ENCODE results near the gene PARP12.

- no peak for TF ChIP-seq ZEB2 (IDR thresholded peaks at IDR 0.05)
- TF ChIP-seq BACH1 (tag; IDR thresholded peaks at IDR 0.05), result no peak
- no peak for TF ChIP-seq CHD4 (IDR thresholded peaks at IDR 0.05; ENCODE audit: insufficient read depth, insufficient replicate concordance, low read depth, low read length, poor library complexity, severe bottlenecking)
- no peak for TF ChIP-seq NFATC3 (IDR thresholded peaks at IDR 0.05)
- no peak for TF ChIP-seq POLR2A (conservative IDR thresholded peaks at IDR 0.05)
- TF ChIP-seq TFAP4 (CRISPR knock-in tag; IDR thresholded peaks at IDR 0.05; ENCODE audit: borderline replicate concordance), result no peak
- no peak for TF ChIP-seq ZBTB43 (CRISPR knock-in tag; IDR thresholded peaks at IDR 0.05)
- TF ChIP-seq E2F4 (CRISPR knock-in tag; IDR thresholded peaks at IDR 0.05; ENCODE audit: low read depth), result no peak
- no peak for TF ChIP-seq ZNF79 (CRISPR knock-in tag; IDR thresholded peaks at IDR 0.05; ENCODE audit: low read depth)
- no peak for TF ChIP-seq CBFB (CRISPR knock-in tag; IDR thresholded peaks at IDR 0.05)
- TF ChIP-seq EZH2 (IDR thresholded peaks at IDR 0.05; ENCODE audit: borderline replicate concordance, low read depth, low read length), result no peak
- TF ChIP-seq MYNN (IDR thresholded peaks at IDR 0.05), result no peak
- no peak for TF ChIP-seq MYNN (CRISPR knock-in tag; IDR thresholded peaks at IDR 0.05)
Measured at GRCh38 chr7:140074780-140075179, 12.0 kb upstream of the PARP12 start.

Data from K562 (cell line).